ENCODE data around the gene CSF2RB.

DNA sequence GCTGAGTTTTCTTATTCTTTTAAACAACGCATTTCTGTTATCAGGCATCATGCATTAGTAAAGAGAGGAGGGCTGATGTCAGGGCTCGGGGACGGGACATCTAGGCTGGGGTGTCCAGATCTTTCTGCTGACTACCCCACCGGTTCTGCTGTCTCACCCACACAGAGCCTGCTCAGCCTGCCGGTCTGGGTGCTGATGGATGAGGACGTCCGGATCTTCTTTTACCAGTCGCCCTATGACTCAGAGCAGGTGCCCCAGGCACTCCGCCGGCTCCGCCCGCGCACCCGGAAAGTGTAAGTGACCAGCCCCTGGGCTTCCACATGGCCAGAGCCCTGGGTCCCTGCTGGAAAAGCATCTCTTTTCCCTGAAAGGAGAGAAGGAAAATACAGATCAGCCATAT lies 43.2 kb upstream of the CSF2RB start:
- TF ChIP-seq, protein P1, sequence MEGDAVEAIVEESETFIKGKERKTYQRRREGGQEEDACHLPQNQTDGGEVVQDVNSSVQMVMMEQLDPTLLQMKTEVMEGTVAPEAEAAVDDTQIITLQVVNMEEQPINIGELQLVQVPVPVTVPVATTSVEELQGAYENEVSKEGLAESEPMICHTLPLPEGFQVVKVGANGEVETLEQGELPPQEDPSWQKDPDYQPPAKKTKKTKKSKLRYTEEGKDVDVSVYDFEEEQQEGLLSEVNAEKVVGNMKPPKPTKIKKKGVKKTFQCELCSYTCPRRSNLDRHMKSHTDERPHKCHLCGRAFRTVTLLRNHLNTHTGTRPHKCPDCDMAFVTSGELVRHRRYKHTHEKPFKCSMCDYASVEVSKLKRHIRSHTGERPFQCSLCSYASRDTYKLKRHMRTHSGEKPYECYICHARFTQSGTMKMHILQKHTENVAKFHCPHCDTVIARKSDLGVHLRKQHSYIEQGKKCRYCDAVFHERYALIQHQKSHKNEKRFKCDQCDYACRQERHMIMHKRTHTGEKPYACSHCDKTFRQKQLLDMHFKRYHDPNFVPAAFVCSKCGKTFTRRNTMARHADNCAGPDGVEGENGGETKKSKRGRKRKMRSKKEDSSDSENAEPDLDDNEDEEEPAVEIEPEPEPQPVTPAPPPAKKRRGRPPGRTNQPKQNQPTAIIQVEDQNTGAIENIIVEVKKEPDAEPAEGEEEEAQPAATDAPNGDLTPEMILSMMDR (conservative IDR thresholded peaks at IDR 0.05) = no peak
- no peak for TF ChIP-seq EZH2 (IDR thresholded peaks at IDR 0.05; ENCODE audit: low read depth)
